Activated gamma-delta T cell treated with Interleukin-2 at 50 U/mL for 16 hours (primary cell): ENCODE data around the gene RRAGD.
A peak's percentile ranks its signal among the peaks of the same experiment; 100 is the strongest.

Source experiments
- DNase-seq: peaks from one replicate; pipeline ENCODE4 v3.0.0-alpha.2; 2020

The RRAGD gene

DNA sequence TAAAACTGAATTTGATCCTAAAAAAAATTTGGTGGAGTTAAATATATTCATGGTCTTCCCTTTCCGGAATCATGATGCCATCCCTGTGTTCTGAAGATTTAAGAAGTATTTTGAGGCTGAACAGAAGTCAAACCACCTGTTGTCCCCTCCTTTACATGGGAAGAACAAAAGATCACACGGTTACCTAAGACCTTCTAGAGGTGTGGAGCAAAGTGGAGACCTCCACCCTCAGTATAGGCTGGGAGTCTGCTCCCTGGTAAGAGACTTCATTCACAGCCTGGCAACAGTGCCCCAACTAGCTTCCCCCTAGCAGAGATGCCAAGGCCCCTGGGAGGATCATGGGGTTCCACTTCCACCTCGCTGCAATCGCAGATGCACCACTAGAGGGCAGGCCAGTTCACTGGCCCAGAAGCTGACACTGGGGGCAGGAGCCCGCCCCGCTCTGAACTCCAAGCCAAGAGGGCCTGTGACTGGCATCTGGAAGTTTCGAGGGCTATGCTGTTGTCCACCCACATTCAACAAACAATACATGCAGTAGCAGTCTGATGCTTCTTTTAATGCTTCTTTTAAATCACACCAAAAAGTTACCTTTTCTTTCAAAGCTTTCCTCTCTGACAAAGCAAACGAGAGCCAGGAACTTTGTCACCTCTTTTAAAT lies 40.1 kb downstream of the RRAGD start:
- DNase-seq = peak; percentile 77

DNA sequence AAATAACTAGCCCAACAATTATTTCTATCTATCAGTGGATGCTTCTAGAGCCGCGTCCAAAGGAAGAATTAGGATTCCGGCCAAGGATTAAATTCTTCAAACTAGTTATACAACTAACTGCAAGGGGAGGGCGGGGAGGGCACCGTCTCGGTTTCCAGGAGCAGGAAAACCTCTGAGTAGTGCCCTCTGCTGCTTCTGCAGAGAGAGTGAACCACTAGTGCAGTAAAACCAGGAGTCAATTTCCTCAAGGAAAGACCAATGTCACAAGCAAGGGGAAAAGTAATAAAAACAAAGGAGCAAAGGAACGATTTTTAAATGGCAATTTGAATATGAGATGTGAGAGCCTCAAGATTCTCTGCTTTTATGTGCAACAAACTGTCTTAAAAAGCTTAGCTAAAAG lies 43.1 kb downstream of the RRAGD start:
- no peak for DNase-seq

DNA sequence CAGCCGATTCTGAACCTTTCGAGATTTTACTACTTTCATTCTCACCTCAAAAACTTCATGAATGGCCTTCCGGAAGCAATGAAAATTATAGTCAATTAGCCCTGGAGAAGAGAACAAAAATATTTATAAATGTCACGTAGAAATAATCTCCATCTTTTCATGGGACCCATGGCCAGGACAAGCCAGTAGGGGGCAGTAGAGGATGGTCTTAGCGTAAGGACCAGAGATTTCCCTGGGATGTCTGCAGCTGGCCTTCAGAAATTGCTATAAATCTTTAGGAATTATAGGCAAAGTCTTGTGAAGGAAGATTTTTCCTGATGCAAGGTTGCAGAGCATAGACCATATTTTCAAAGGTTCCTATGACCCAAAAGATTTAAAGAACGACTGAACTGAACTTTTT lies 44.0 kb downstream of the RRAGD start:
- DNase-seq = peak; percentile 53

DNA sequence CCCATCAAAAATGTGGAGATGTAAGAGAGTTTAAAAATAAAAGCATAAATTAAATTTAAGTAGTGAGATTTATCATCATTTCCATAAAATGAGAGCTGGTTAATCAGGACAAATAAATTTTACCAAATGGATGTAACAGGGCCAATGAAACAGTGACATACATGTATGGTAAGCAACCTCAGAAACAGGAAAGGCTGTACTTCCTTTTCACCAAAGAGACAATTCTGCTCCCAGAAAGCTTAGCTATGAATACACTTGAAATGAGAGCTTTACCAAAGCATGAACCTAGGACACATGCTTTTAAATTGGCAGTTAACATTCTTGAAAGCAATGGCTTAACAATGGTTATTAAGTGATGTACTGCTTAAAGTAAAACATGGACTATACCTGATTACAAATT lies 47.5 kb downstream of the RRAGD start:
- no peak for DNase-seq

DNA sequence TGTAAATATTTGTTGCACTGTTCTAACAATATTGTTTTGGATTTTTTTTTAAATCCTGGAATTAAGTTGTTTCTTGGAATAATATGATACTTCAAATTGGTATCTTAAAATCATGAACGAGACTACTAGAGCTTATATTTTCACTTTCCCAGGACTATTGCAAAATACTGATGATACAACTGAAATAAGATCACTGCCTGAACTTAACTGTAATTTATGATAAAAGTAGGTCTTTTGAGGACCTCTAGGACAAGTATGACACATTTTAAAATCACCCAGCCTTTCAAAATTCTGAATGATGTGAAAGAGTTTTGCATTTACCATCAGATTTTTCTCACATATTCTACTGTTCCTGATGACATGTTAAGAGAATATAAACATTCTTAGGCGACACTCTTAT lies 50.9 kb downstream of the RRAGD start:
- DNase-seq = no peak

DNA sequence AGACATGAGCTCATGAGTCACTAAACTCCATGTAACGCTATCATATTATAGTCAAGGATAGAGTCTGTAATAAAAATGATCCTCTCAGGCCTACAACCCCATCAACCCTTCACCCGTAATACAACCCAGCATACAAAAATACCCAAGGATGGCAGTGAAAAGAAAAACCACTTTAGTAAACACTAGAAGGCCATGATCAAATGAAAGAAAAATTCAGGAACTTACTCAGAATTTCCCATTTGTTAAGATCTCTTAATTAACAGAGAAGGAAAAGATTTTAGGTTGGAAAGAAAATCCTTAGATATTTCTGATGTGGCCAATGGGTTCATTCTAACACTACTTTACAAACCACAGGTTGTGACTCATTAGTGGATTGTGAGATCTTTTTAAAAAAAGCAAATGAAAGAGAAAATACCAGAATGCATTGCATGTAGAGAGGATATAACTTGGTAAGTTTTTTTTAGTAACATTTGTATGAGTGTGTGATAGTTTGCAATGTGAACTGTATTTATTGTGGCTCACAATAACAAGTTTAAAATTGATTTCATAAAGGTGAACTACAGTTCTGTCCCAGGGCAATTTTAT lies 51.6 kb downstream of the RRAGD start:
- no peak for DNase-seq

DNA sequence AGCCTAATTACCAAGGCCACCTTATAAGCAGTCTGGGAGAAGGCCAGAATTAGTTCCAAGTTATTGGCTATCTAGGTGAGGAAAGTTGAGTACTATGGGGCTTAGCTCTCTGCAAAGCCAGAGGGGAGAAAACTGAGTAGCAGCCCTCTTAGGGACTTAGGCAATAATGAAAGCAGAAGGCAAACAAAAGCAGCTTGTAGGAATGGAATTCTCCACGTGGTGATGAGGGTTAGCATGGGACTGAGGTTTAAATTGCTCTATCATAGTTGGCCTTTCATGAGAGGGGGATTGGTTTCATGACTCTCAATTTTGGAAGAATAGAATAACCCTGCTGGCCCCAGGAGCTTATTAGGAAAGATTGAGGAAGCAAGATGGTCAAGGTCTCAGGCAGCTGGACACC lies 52.5 kb downstream of the RRAGD start:
- no peak for DNase-seq

DNA sequence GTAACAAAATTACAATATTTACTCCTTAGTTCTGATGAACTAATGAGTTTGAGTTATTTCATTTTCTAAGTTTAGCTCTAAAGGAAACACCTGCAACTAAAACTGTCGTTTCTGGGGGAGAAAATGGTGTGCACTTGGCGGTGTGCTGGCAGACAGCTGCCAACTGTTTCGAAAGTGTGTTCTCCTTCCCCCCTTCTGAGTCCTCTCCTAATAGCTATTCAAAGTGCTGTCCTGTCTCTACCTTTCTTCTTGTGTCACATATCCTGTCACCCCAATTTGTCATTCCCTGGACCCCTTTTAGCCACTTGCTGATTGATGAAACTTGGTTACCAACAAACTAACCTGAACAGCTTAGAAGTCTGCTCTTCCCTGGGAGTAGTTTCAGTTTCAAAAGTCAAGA lies 54.7 kb downstream of the RRAGD start:
- no peak for DNase-seq

DNA sequence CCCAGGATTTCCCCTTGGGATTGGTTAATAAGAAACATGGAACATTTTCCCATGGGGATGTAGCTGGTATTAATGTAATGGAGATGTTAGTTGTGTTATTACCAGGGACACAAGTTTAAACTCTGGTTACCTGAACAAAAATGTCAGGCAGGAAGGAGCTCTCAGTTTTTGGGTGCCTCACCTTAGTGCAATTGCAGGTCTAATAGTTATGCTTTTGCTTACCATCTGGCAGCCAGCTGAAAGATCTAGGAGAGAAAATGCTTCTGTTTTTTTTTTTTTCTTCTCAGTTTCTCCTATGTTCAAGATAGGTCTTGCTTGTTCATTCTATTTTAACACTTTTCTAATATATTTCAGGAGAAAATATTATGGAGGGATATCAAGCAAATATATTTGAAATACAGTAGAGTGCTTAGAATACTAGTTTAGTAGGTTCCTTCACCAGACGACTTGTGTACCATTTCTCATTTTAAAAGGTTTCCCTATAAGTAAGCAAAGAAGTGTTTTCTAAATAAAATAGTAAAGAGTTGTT lies 55.4 kb downstream of the RRAGD start:
- DNase-seq = no peak

DNA sequence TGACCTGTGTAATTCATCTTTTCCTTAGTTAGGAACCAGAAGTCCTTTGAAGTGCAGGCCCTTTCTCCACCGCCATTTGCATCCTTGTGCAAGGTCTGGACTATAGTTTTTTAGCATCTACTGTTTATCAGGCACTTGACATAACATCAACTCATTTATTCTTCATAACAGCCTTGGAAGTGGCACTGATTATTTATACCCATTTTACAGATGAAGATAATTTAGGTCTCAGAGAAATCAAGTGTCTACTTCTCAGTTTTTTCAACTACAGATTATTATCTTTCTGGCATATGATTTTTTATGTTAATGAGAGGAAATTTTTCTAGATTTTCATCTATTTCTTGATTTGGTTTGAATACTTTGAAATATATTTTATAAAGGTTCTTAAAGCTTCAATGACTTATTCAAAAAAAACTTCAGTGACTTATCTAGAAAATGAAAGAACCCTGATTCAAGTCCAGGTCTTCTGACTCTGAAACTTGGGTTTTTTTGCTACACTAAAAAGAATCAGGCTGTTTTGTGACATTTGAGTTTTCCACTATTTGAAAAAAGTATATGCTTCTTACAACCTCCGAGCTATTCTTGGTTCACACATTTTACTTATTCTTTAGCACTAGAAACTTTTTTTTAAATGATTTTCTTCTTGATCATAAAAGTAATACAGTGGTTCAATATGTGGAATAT lies 56.4 kb downstream of the RRAGD start:
- DNase-seq = no peak

DNA sequence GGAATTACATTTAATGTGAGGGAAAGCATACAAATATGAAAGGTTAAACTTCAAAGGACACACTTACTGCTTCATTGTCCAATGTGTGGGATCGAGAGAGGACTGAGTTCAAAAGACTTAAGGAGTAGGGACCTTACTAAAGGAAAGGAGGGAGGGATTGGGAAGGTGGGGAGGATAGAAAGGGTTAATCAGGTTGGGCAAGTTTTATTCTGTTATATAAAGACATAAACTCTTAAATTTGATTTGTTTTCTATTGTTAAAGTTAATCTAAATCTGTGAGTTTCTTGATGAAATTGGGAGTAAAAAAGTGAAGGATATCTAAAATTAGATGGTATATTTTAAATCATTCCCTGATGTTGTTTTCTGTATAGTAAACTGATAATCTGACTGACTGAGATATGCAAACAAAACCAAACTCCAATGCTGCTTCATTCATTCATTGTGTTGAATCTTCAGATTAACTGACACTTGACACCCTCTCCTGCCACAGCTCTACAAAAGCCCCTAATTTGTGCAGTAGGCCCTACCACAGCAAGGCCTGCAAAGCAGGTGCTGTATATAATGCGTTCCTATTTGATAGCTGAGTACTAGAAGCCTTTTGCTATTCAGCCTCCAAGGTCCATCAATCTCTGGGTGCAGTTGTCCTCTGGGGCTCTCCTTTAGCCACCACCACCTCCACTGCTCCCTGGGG lies 58.2 kb downstream of the RRAGD start:
- DNase-seq = no peak

DNA sequence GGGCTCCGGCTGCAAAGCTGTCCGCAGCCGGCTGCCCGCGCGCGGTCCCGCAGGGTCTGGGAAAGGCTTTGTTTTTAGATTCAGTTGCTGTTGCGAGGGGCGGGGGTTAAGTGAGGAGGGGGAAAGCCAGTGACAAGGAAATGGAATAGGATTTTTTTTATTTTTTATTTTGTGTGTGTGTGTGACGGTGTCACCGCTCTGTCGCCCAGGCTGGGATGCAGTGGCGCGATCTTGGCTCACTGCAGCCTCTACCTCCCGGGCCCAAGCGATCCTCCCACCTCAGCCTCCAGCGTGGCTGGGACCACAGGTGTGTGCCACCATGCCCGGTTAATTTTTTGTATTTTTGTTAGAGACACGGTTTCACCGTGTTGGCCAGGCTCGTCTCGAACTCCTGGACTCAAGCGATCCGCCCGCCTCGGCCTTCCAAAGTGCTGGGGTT lies 58.9 kb downstream of the RRAGD start:
- DNase-seq = no peak

DNA sequence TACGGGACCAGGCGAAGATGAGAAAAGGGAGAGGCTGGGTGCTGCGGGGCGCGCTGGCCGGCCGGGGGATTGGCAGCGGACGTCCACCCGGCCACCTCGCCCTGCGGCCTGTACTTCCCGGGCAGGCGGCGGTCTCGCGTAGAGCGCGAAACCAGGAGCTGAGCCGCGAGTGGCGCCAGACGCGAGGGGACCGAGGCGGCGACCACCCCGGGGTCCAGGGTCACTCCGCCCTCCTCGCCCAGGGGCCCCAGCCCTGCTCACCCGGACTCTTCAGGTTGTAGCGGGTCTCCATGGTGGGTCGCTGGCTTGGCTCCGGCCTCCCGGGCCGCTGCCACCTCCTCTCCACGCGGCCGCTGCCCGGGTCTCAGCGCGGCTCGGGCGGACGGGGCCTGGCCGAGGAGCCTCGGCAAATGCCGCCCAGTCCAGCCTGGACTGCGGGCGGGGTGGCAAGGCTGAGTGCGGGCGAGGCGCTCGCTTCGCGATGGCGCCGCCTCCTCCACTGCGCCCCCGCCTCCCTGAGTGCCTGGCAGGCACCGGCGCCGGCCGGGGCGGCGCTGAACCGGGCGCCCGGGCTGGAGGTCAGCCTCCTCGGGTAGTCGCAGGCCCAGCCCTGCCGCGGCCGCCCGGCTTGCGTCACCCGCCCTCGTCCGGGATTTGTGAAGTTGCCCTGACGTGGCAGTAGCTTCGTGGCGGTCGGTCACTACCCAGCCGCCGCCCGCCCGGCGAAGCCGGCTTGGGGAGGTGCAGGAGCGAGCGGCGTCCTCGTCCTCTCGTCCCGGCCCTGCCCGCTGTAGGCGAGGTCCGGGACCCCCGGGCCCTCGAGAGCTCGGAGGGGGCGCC lies 59.6 kb downstream of the RRAGD start, which contains the start of gene UBE2J1:
UBE2J1 (minus strand) TSS at position 445 of the 840 bp plus-strand sequence; CDS start at position 292, 153 bp downstream.
- peak; percentile 70 for DNase-seq

DNA sequence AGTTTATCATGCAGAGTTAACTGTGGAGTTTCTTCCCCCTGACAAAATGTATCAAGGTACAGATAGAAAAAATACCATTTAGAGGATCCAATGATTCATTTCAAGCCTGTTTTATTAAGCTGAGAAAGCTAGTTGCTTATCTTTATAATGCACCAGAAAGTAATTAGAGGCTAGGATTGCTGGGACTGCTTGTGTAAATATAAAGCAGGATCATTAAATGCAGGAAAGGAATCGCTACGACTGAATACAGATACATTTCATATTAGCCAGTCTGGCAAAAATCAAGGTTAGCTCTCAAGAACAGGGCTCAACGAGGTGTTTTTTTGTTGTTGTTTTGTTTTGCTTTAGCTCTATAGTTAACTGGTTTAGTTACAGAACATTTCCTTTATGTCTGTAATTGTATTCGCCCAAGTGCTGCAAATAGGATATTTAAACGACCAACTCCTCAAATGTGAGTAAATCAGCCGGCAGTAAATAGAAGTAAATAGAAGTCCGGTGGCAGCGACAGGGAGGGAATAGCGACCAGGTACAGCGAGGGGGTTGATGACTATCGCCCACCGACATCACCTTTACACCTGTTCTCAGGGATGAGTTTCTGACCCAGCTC lies 60.3 kb downstream of the RRAGD start:
- no peak for DNase-seq

DNA sequence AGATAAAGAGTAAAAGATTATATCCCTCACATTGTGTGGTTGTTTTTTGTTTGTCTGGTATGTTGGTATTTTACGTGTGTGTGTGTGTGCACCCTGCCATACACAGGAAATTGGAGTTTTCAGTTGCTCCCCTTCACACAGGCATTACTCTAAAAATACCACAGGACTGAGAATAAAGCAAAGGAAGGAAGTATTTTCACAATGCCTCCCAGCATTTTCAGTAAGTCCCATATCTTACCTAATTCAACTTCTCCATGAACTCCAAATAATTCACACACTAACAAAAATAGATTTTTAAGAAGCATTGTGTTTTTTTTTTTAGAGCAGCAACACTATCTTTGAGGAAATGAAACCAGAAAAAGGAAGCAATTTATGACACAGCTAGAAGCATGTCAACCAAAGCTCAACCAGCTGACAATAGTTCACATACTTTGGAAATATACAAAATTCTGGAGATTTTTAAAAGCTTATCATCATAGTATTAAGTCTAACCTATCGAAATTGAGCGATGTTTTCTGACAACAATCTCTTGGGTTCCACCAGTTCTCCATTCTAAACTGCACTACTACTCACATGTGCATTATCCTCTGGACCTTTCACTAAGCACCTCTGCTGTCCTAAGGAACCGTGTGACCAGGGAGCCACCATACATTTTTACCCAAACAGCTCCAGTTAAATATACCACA lies 61.6 kb downstream of the RRAGD start:
- DNase-seq = no peak

DNA sequence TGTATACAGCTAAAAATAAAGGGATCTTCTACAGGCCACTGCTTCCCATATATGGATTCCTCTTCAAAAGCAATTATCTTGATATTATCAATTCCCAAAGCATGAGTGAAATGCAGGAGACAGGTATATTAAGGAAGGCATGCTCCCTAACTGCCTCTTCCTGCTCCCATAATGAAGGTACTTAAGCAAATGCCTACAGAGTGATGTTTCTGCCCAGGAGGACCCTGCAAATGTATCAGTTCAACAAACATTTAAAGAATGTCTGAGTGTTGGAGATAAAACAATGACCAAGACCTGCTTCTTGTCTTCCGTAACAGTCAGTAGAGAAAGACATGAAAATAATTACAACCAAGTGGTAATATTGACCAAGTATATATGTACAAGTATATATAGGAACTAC lies 63.7 kb downstream of the RRAGD start:
- no peak for DNase-seq

DNA sequence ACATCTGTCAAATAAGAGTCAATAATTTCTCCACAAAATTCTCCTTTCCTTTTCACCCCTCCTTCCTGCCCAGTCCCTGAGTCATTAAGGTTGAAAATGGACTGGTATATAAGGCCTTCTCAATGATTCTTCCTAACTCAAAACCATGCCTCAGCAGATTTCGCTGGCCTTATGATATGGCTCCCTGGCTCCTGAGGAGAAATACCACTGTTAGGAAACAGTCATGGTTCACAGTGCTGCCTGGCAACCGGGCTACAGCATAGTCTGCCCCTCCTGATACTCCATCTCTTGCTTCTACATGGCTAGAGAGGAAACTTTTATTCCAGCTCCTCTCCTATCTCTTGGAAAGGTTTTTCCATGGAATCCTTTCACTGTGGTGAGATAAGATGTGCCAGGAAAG lies 64.2 kb downstream of the RRAGD start:
- no peak for DNase-seq

DNA sequence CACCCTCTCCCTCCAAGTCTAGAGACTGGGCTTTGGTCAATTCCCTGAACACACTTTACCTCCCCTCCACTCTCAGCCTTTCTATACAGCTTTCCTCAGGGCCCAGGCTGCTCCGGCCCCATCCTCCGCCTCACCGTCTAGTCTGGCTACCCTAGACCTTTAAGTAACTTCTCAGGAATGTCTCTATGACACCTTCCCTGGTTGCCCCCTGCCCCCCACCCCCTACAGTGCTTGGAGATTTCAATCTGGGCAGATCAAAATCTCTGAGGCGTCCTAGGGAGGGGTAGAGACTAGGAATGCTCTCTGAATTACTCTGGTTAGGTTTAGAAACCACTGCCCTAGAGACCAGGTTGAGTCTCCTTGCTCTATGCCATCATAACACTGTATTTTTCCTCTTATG lies 65.6 kb downstream of the RRAGD start:
- no peak for DNase-seq

DNA sequence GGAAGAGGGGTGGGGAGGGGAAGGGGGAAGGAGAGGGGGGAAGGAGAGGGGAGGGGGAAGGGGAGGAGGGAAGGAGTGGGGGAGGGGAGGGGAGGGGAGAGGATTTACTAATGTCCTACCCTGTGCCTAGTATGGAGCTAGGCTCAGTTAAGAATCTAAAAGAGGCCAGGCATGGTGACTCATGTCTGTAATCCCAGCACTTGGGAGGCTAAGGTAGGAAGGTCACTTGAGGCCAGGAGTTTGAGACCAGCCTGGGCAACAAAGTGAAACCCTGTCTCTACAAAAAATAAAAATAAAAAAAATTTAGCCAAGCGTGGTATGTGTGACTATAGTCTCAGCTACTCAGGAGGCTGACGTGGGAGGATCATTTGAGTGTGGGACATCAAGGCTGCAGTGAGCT lies 72.5 kb downstream of the RRAGD start:
- DNase-seq = no peak

DNA sequence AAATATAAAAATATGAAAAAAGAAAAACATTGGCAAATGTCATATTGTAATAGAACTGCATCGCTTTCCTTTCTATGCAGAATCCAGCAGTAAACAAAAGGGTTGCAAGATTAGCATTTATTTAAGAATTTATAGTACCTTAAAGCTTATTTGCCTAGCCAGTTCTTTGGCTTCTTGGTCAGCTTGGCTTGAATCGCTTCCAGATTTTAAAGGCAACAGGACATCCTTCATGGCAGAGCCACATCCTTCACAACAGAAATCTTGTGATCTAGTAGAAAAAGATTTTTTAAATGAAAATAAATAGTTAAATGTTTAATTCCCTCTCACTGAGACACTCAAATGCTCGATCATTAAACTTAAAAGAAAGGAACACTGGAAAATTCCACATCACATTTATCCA lies 76.9 kb downstream of the RRAGD start:
- no peak for DNase-seq

DNA sequence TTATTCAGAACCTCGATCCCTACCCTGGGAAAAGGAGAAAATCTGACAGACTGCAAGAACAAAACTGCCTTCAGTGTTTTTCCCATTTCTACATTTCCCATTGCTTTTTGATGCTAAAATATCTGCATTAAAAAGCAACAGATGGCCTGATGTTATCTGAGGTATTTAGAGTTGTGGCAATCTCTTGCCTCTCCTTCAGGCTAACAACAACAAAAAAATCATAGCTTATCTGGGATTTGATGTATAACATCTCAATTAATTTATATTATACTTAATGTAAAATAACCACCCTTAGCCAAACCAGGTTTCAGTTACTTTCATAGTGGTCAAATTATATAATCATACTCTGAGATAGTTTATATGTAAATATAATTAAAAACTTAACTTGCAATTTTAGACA lies 81.2 kb downstream of the RRAGD start:
- no peak for DNase-seq

DNA sequence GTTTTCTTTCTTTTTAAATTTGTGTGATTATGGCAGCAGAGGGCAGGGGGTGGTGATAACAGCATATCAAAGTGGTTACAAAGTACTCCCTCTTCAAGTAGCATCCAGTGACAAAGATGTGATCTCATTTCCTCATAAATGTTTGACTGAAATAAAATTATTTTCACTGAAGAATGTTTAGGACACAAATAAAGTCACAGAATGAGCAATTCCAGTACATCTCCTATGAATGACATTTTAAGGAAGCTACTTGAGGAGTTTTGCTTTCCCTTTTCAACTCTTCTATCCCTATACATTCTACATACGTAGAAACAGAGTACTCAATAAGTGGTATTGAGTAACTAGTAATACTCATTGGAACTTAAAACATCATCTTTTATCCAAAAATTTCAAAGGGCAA lies 83.1 kb downstream of the RRAGD start:
- DNase-seq = no peak
